Measurements from ENCODE around the gene PLPP4. TPM values are rescaled to one million over a fixed set of nuclear protein-coding genes. Genes with fewer than 3 reads are reported as not detected.

The PLPP4 gene
- total and polyA plus RNA-seq, 4 donors, result 0.18 to 0.51 TPM; not detected in 2

- no peak for DNase-seq
- Histone ChIP-seq H3K4me3 (no peak overlapping the region), H3K27me3 (ENCODE audit: control insufficient read depth in 3 of 3, insufficient read depth in 3 of 3, low read length in 2 of 3) (no peaks in the 10 kb centered on the region), H3K9me3 (ENCODE audit: control insufficient read depth in 4 of 4, insufficient read depth in 3 of 4, low read length in 3 of 4) (peaks cover 0 to 3% (median 0%) of the 10 kb centered on the region in 4 donors), H3K36me3 (ENCODE audit: control insufficient read depth in 4 of 4, insufficient read depth in 4 of 4, low read length in 4 of 4) (no peaks in the 10 kb centered on the region), H3K9ac (ENCODE audit: insufficient read depth in 1 of 2, low read length in 2 of 2) (no peak overlapping the region), H3K27ac (ENCODE audit: low read depth in 1 of 2, low read length in 1 of 2) (no peak overlapping the region), H3K4me1 (ENCODE audit: control insufficient read depth in 5 of 5, insufficient read depth in 5 of 5, low read length in 5 of 5) (no peaks in the 10 kb centered on the region)
- TF ChIP-seq CTCF (IDR thresholded peaks at IDR 0.05; ENCODE audit: control extremely low read depth, extremely low read depth), result no peak
- WGBS, 2 donors, result 83 to 92% methylated on average over 4 of the region's 4 CpGs
- ATAC-seq (ENCODE audit: insufficient read depth, low FRiP score), result no peak
These were observed 85.0 kb downstream of the PLPP4 start for GRCh38 chr10:120541984-120542383.

- Histone ChIP-seq H3K4me3 (no peak overlapping the region), H3K36me3 (ENCODE audit: control insufficient read depth in 4 of 4, insufficient read depth in 4 of 4, low read length in 4 of 4) (no peaks in the 10 kb centered on the region), H3K9ac (ENCODE audit: insufficient read depth in 1 of 2, low read length in 2 of 2) (no peak overlapping the region), H3K27ac (ENCODE audit: low read depth in 1 of 2, low read length in 1 of 2) (no peak overlapping the region), H3K4me1 (ENCODE audit: control insufficient read depth in 5 of 5, insufficient read depth in 5 of 5, low read length in 5 of 5) (no peaks in the 10 kb centered on the region), H3K9me3 (ENCODE audit: control insufficient read depth in 4 of 4, insufficient read depth in 3 of 4, low read length in 3 of 4) (peaks cover 0 to 3% (median 0%) of the 10 kb centered on the region in 4 donors), H3K27me3 (ENCODE audit: control insufficient read depth in 3 of 3, insufficient read depth in 3 of 3, low read length in 2 of 3) (no peaks in the 10 kb centered on the region)
- ATAC-seq (ENCODE audit: insufficient read depth, low FRiP score) (no peak), DNase-seq (no peak)
- WGBS, 2 donors, result 71 to 83% methylated on average over 7 of the region's 7 CpGs
- TF ChIP-seq CTCF (IDR thresholded peaks at IDR 0.05; ENCODE audit: control extremely low read depth, extremely low read depth), result no peak
These were observed 85.6 kb downstream of the PLPP4 start for GRCh38 chr10:120542591-120542990.

GRCh38 chr10:120543291-120543690 lies 86.3 kb downstream of the PLPP4 start:
- DNase-seq (no peak), ATAC-seq (ENCODE audit: insufficient read depth, low FRiP score) (no peak)
- Histone ChIP-seq H3K4me1 (ENCODE audit: control insufficient read depth in 5 of 5, insufficient read depth in 5 of 5, low read length in 5 of 5) (no peaks in the 10 kb centered on the region), H3K36me3 (ENCODE audit: control insufficient read depth in 4 of 4, insufficient read depth in 4 of 4, low read length in 4 of 4) (no peaks in the 10 kb centered on the region), H3K4me3 (no peak overlapping the region), H3K9me3 (ENCODE audit: control insufficient read depth in 4 of 4, insufficient read depth in 3 of 4, low read length in 3 of 4) (peaks cover 0 to 3% (median 1%) of the 10 kb centered on the region in 4 donors), H3K27me3 (ENCODE audit: control insufficient read depth in 3 of 3, insufficient read depth in 3 of 3, low read length in 2 of 3) (no peaks in the 10 kb centered on the region), H3K27ac (ENCODE audit: low read depth in 1 of 2, low read length in 1 of 2) (no peak overlapping the region), H3K9ac (ENCODE audit: insufficient read depth in 1 of 2, low read length in 2 of 2) (no peak overlapping the region)
- no peak for TF ChIP-seq CTCF (IDR thresholded peaks at IDR 0.05; ENCODE audit: control extremely low read depth, extremely low read depth)
- 88 to 98% methylated on average over 2 of the region's 2 CpGs for WGBS, 2 donors

GRCh38 chr10:120548210-120548609 lies 91.2 kb downstream of the PLPP4 start:
- no peaks in the 10 kb centered on the region for H3K27me3 ChIP-seq (ENCODE audit: control insufficient read depth in 3 of 3, insufficient read depth in 3 of 3, low read length in 2 of 3)
- 89 to 91% methylated on average over 4 of the region's 4 CpGs for WGBS, 2 donors
- H3K36me3 ChIP-seq (ENCODE audit: control insufficient read depth in 4 of 4, insufficient read depth in 4 of 4, low read length in 4 of 4), result no peaks in the 10 kb centered on the region
- DNase-seq (no peak), ATAC-seq (ENCODE audit: insufficient read depth, low FRiP score) (no peak)
- H3K9ac ChIP-seq (ENCODE audit: insufficient read depth in 1 of 2, low read length in 2 of 2), result no peak overlapping the region
- peaks cover 0 to 9% (median 2%) of the 10 kb centered on the region in 4 donors for H3K9me3 ChIP-seq (ENCODE audit: control insufficient read depth in 4 of 4, insufficient read depth in 3 of 4, low read length in 3 of 4)
- TF ChIP-seq CTCF (IDR thresholded peaks at IDR 0.05; ENCODE audit: control extremely low read depth, extremely low read depth), result no peak
- H3K27ac ChIP-seq (ENCODE audit: low read depth in 1 of 2, low read length in 1 of 2), result no peak overlapping the region
- H3K4me1 ChIP-seq (ENCODE audit: control insufficient read depth in 5 of 5, insufficient read depth in 5 of 5, low read length in 5 of 5), result no peaks in the 10 kb centered on the region
- H3K4me3 ChIP-seq, result no peak overlapping the region
